Lower lobe of right lung (tissue), 2 donors: ENCODE data around the gene THSD8. TPM values are rescaled to one million over a fixed set of nuclear protein-coding genes. Genes with fewer than 3 reads are reported as not detected.
A peak's percentile ranks its signal among the peaks of the same experiment; 100 is the strongest.

ENCODE experiments used
- ATAC-seq, 2 donors: fragments of 200-7000 bp; cut with Tn5 transposase; one replicate each; pipeline ENCODE4 v1.9.1; 2020 to 2022; ENCODE audit warnings: mild to moderate bottlenecking in 2 of 2, moderate library complexity in 2 of 2
- DNase-seq: peaks from one replicate; pipeline ENCODE4 v3.0.0-alpha.2; 2020
- H3K27ac ChIP-seq: fragments of 200-600 bp; one replicate; pipeline ENCODE4 v1.8.0; 2022
- H3K27me3 ChIP-seq: fragments of 200-600 bp; one replicate; pipeline ENCODE4 v1.8.0; 2022; ENCODE audit warnings: low read depth
- H3K36me3 ChIP-seq: fragments of 200-600 bp; one replicate; pipeline ENCODE4 v1.8.0; 2022; ENCODE audit warnings: mild to moderate bottlenecking
- H3K4me1 ChIP-seq: fragments of 200-600 bp; one replicate; pipeline ENCODE4 v1.8.0; 2022
- H3K4me3 ChIP-seq: fragments of 200-600 bp; one replicate; pipeline ENCODE4 v1.8.0; 2022; ENCODE audit warnings: mild to moderate bottlenecking
- H3K9me3 ChIP-seq: fragments of 200-600 bp; one replicate; pipeline ENCODE4 v1.8.0; 2022
- CTCF ChIP-seq: fragments of 200-600 bp; IDR thresholded peaks from one replicate; pipeline ENCODE4 v1.8.0; 2022; ENCODE audit warnings: antibody characterized with exemption, mild to moderate bottlenecking
- intact Hi-C: fragments of 100-400 bp; cut with DNase I; formaldehyde crosslinking; loops from one replicate; pipeline ENCODE4 v1.11.0; 2022
- total RNA-seq: library from RNA; stranded (reverse); fragmentation: NEBNext Ultra II Directional; extraction: Animal tissue kit (Norgen Biotek cat#: 25700); gene quantifications from one replicate; pipeline ENCODE4 v1.2.1, GENCODE V29; 2021
- donor health status: DM: no; HTN: yes; CAD: no; lungs with severe emphysema.

Gene THSD8
- total RNA-seq, 1 donor from 2014 or later: 1.5 TPM

GRCh38 chr19:12767666-12768065 is 34.2 kb upstream of the THSD8 start:
- TF ChIP-seq CTCF: no peak
- intact Hi-C loops: loop anchor here (10.0 kb wide), 1 partner anchor 77 kb away; no protein-coding TSS in a partner anchor
- Histone ChIP-seq H3K4me1 (peaks cover 5% of the 10 kb centered on the region), H3K36me3 (peaks cover 40% of the 10 kb centered on the region), H3K4me3 (no peak overlapping the region), H3K9me3 (no peaks in the 10 kb centered on the region), H3K27me3 (no peaks in the 10 kb centered on the region), H3K27ac (no peak overlapping the region)
- DNase-seq: no peak
- no peak for ATAC-seq

GRCh38 chr19:12769689-12770088 is 32.2 kb upstream of the THSD8 start:
- Histone ChIP-seq H3K4me1 (peaks cover 7% of the 10 kb centered on the region), H3K4me3 (no peak overlapping the region), H3K27me3 (no peaks in the 10 kb centered on the region), H3K9me3 (no peaks in the 10 kb centered on the region), H3K27ac (no peak overlapping the region), H3K36me3 (peaks cover 29% of the 10 kb centered on the region)
- ATAC-seq (peak; percentile 78 to 80), DNase-seq (peak; percentile 77)
- TF ChIP-seq CTCF: peak; percentile 6
- intact Hi-C loops: loop anchor here (10.0 kb wide), 1 partner anchor 75 kb away; no protein-coding TSS in a partner anchor

GRCh38 chr19:12770922-12771321 is 30.9 kb upstream of the THSD8 start:
- ATAC-seq (no peak), DNase-seq (no peak)
- intact Hi-C loops: no loop called here
- TF ChIP-seq CTCF: no peak
- no peak overlapping the region for H3K27ac ChIP-seq
- H3K9me3 ChIP-seq: no peaks in the 10 kb centered on the region
- H3K4me1 ChIP-seq: peaks cover 8% of the 10 kb centered on the region
- no peak overlapping the region for H3K4me3 ChIP-seq
- H3K36me3 ChIP-seq: peaks cover 26% of the 10 kb centered on the region
- no peaks in the 10 kb centered on the region for H3K27me3 ChIP-seq

- ATAC-seq: no peak
Observed at GRCh38 chr19:12772323-12772722, 29.5 kb upstream of the THSD8 start.

GRCh38 chr19:12773571-12773970 is 28.3 kb upstream of the THSD8 start:
- no peak overlapping the region for H3K27ac ChIP-seq
- ATAC-seq: no peak

More at GRCh38 chr19:12772323-12772722, 29.5 kb upstream of the THSD8 start:
- TF ChIP-seq CTCF: no peak
- no peak for DNase-seq
- peaks cover 10% of the 10 kb centered on the region for H3K4me1 ChIP-seq
- no peak overlapping the region for H3K27ac ChIP-seq
- H3K36me3 ChIP-seq: peaks cover 20% of the 10 kb centered on the region
- H3K27me3 ChIP-seq: no peaks in the 10 kb centered on the region
- intact Hi-C loops: no loop called here
- H3K9me3 ChIP-seq: no peaks in the 10 kb centered on the region
- H3K4me3 ChIP-seq: no peak overlapping the region

More at GRCh38 chr19:12773571-12773970, 28.3 kb upstream of the THSD8 start:
- no peak for DNase-seq
- no peaks in the 10 kb centered on the region for H3K9me3 ChIP-seq
- H3K4me1 ChIP-seq: peaks cover 21% of the 10 kb centered on the region
- peaks cover 10% of the 10 kb centered on the region for H3K36me3 ChIP-seq
- H3K27me3 ChIP-seq: no peaks in the 10 kb centered on the region
- intact Hi-C loops: no loop called here
- H3K4me3 ChIP-seq: no peak overlapping the region
- TF ChIP-seq CTCF: no peak
